Measurements from ENCODE around the gene EFCAB6.

Gene EFCAB6

GRCh38 chr22:43734370-43735150, 77.5 kb downstream of the EFCAB6 start:
- no peak overlapping the region for H3K4me3 ChIP-seq (ENCODE audit: low read depth, low read length)
- ChIA-PET CTCF (no interaction called here), POLR2A (no interaction called here)
- TF ChIP-seq, protein P1, sequence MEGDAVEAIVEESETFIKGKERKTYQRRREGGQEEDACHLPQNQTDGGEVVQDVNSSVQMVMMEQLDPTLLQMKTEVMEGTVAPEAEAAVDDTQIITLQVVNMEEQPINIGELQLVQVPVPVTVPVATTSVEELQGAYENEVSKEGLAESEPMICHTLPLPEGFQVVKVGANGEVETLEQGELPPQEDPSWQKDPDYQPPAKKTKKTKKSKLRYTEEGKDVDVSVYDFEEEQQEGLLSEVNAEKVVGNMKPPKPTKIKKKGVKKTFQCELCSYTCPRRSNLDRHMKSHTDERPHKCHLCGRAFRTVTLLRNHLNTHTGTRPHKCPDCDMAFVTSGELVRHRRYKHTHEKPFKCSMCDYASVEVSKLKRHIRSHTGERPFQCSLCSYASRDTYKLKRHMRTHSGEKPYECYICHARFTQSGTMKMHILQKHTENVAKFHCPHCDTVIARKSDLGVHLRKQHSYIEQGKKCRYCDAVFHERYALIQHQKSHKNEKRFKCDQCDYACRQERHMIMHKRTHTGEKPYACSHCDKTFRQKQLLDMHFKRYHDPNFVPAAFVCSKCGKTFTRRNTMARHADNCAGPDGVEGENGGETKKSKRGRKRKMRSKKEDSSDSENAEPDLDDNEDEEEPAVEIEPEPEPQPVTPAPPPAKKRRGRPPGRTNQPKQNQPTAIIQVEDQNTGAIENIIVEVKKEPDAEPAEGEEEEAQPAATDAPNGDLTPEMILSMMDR (IDR thresholded peaks at IDR 0.05; ENCODE audit: insufficient read depth, low read length, missing control alignments): no peak
- no peak for DNase-seq (ENCODE audit: low read depth, low spot score)

DNA sequence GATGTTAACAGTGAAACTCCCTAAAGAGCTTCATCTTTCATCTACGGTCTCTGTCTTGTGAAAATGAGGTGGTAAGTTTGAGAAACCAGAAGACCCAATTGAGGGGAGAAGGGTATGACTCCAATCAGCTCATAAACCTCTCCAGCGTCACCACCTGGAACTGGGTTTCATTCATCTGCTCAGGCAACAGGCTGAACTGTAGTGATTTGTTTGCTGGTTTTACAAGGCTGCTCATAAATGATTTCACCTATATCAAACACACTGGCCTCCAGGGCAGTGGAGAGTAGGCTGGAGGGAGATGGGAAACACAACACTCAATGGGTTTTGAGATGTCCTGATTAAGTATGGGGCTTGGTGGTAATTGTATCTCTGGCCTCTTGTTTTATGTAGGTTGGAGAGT, 79.0 kb downstream of the EFCAB6 start:
- H3K4me3 ChIP-seq (ENCODE audit: low read depth, low read length): no peak overlapping the region
- CTCF ChIA-PET: no interaction called here
- POLR2A ChIA-PET: no interaction called here
- TF ChIP-seq, protein P1 (IDR thresholded peaks at IDR 0.05; ENCODE audit: insufficient read depth, low read length, missing control alignments): no peak
- DNase-seq (ENCODE audit: low read depth, low spot score): no peak

DNA sequence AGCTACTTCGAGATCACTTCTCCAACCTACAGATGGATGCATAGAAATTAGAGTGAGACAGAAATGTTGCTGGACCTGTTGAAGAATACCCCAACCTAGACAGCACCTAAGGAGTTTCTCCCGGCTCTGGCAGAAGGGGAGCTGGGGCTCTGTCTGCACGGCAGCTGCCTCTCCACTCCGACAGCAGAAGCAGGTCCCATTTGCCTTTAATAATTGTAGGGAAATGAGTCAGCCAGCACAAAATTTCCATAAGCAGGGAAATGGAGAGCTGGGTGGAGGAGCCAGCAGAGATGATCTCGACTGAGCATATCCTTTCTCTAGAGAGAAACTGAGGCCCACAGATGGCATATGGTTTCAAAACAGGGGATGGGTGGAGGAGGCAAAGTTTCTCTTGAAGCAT, 80.1 kb downstream of the EFCAB6 start:
- CTCF ChIA-PET: no interaction called here
- no peak overlapping the region for H3K4me3 ChIP-seq (ENCODE audit: low read depth, low read length)
- TF ChIP-seq, protein P1 (IDR thresholded peaks at IDR 0.05; ENCODE audit: insufficient read depth, low read length, missing control alignments): no peak
- POLR2A ChIA-PET: interaction anchor here (1.2 kb wide), 1 partner anchor 14 kb away, joined by 4 read pairs; no protein-coding TSS in a partner anchor
- no peak for DNase-seq (ENCODE audit: low read depth, low spot score)

DNA sequence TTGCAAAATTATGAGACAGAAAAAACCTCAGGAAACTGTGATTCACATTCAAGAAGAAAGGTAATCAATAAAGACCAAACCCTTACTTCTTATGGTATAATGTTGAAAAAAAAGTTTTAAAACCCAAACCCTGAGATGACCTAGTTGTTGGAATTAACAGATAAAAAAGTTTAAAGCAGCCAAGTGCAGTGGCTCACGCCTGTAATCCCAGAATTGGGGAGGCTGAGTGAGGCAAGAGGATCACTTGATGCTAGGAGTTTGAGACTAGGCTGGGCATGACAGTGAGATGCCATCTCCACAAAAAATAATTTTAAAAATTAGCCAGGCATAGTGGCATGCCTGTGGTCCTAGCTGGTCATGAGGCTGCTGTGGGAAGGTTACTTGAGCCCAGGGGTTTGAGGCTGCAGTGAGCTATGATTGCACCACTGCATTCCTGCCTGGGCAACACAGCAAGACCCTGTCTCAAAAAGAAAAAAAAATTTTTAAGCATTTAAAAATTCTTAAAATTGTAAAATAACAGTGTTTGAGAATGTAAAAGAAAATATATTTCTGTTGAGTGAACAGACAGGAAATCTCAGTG, 85.1 kb downstream of the EFCAB6 start:
- TF ChIP-seq, protein P1 (IDR thresholded peaks at IDR 0.05; ENCODE audit: insufficient read depth, low read length, missing control alignments): no peak
- no peak for DNase-seq (ENCODE audit: low read depth, low spot score)
- ChIA-PET POLR2A (no interaction called here), CTCF (no interaction called here)
- no peak overlapping the region for H3K4me3 ChIP-seq (ENCODE audit: low read depth, low read length)

GRCh38 chr22:43726322-43726721, 85.8 kb downstream of the EFCAB6 start:
- H3K4me3 ChIP-seq (ENCODE audit: low read depth, low read length): no peak overlapping the region
- CTCF ChIA-PET: no interaction called here
- DNase-seq (ENCODE audit: low read depth, low spot score): no peak
- POLR2A ChIA-PET: no interaction called here
- TF ChIP-seq, protein P1 (IDR thresholded peaks at IDR 0.05; ENCODE audit: insufficient read depth, low read length, missing control alignments): no peak

DNA sequence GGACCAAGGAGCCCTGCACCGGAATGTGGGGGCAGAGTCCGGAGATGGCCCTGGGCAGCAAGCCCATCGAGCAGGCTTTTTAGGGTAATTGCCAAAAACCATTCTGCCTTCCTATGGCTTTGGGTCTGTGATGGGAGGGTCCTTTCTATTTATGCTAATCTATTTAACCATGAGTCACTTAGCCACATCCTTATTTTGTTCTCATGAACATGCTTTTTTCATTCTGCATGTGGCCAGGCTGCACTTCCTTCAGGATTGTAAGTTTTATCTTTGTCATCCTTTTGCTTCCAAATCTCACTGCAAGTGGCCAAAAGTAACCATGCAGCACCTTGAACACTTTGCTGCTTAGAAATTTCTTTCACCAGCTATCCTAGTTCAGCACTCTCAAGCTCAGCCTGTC, 88.3 kb downstream of the EFCAB6 start:
- TF ChIP-seq, protein P1 (IDR thresholded peaks at IDR 0.05; ENCODE audit: insufficient read depth, low read length, missing control alignments): no peak
- no peak for DNase-seq (ENCODE audit: low read depth, low spot score)
- POLR2A ChIA-PET: no interaction called here
- no peak overlapping the region for H3K4me3 ChIP-seq (ENCODE audit: low read depth, low read length)
- CTCF ChIA-PET: no interaction called here

Data from AG04449 (cell line).